Muscle of leg (tissue), 11 donors: ENCODE results near the gene PPIE. TPM values are rescaled to one million over a fixed set of nuclear protein-coding genes. Genes with fewer than 3 reads are reported as not detected.
A peak's percentile ranks its signal among the peaks of the same experiment; 100 is the strongest.
"Not testable (repeated sequence)": the region's sequence is repeated elsewhere in the genome, so short reads cannot be mapped to it uniquely, and the experiment has no call there.

Experiments
- DNase-seq: peaks from one replicate; pipeline ENCODE4 v3.0.0; 2013
- H3K27ac ChIP-seq: one replicate; pipeline ENCODE4 v1.5.1; 2013; ENCODE audit warnings: mild to moderate bottlenecking, low read length, control low read depth
- H3K27me3 ChIP-seq: one replicate; pipeline ENCODE4 v1.6.1; 2013; ENCODE audit warnings: low read length; ENCODE audit not compliant: control insufficient read depth, insufficient read depth
- H3K36me3 ChIP-seq: one replicate; pipeline ENCODE4 v1.6.1; 2013; ENCODE audit warnings: low read length; ENCODE audit not compliant: control insufficient read depth, insufficient read depth
- H3K4me1 ChIP-seq: one replicate; pipeline ENCODE4 v1.6.1; 2013; ENCODE audit warnings: low read length; ENCODE audit not compliant: control insufficient read depth, insufficient read depth
- H3K4me3 ChIP-seq: one replicate; pipeline ENCODE4 v1.5.1; 2013; ENCODE audit warnings: low read length, control low read depth
- H3K9me3 ChIP-seq: replicated peaks from 2 replicates; pipeline ENCODE4 v1.6.1; 2013; ENCODE audit warnings: low read depth, low read length; ENCODE audit not compliant: control insufficient read depth
- WGBS: methylation state at CpG from one replicate; pipeline ENCODE4 v1.1.5; 2013; ENCODE audit warnings: missing lambda C conversion rate; ENCODE audit not compliant: insufficient coverage; 5-methylcytosine and 5-hydroxymethylcytosine counted together
- polyA plus RNA-seq, 8 donors: library from polyadenylated mRNA; unstranded; fragments of 120-200 nt; gene quantifications; one replicate each; pipeline versions ENCODE4 v1.2.1 to v1.2.3, GENCODE V29; 2013; ENCODE audit warnings: inconsistent platforms in 1 of 8, low replicate concordance in 1 of 8; ENCODE audit not compliant: insufficient read length in 8 of 8, insufficient read depth in 1 of 8
- total RNA-seq: library from RNA; stranded (reverse); fragments of 120-200 nt; gene quantifications from one replicate; pipeline ENCODE4 v1.2.4, GENCODE V29; 2013

PPIE gene
- total and polyA plus RNA-seq, 9 donors: 35.3 to 48.6 (median 43.1) TPM

- H3K4me3 ChIP-seq, H3K4me1 ChIP-seq, H3K36me3 ChIP-seq, H3K9me3 ChIP-seq, DNase-seq, H3K27ac ChIP-seq: not testable (repeated sequence)
- H3K27me3 ChIP-seq: peaks cover 30% of the 10 kb centered on the region
- WGBS: 86% methylated on average over 6 of the region's 12 CpGs
These were observed 47.8 kb downstream of the PPIE start for GRCh38 chr1:39786303-39787107.

- WGBS: no CpG with 5 or more reads among the region's 5 CpGs
- not testable (repeated sequence) for H3K27ac ChIP-seq, DNase-seq, H3K36me3 ChIP-seq, H3K4me1 ChIP-seq, H3K9me3 ChIP-seq, H3K4me3 ChIP-seq
- peaks cover 31% of the 10 kb centered on the region for H3K27me3 ChIP-seq
These were observed 48.4 kb downstream of the PPIE start for GRCh38 chr1:39787108-39787375.

- no peak for DNase-seq
- Histone ChIP-seq H3K9me3 (no peaks in the 10 kb centered on the region), H3K4me1 (peaks cover 8% of the 10 kb centered on the region), H3K36me3 (no peaks in the 10 kb centered on the region), H3K27me3 (peaks cover 31% of the 10 kb centered on the region), H3K27ac (no peak overlapping the region), H3K4me3 (no peak overlapping the region)
- 61% methylated on average over 6 of the region's 11 CpGs for WGBS
These were observed 48.8 kb downstream of the PPIE start for GRCh38 chr1:39787468-39787867.

- not testable (repeated sequence) for H3K36me3 ChIP-seq, H3K4me3 ChIP-seq, DNase-seq, H3K9me3 ChIP-seq, H3K27ac ChIP-seq, H3K4me1 ChIP-seq
- H3K27me3 ChIP-seq: peaks cover 32% of the 10 kb centered on the region
- WGBS: 3% methylated on average over 50 of the region's 55 CpGs
These were observed 49.3 kb downstream of the PPIE start for GRCh38 chr1:39787964-39788363.

GRCh38 chr1:39788426-39788757, 49.7 kb downstream of the PPIE start:
- Histone ChIP-seq H3K4me1 (peaks cover 8% of the 10 kb centered on the region), H3K27me3 (peaks cover 35% of the 10 kb centered on the region), H3K27ac (no peak overlapping the region), H3K4me3 (peak overlapping the region; percentile 5), H3K9me3 (no peaks in the 10 kb centered on the region), H3K36me3 (no peaks in the 10 kb centered on the region)
- WGBS: 0% methylated on average over 48 of the region's 51 CpGs
- no peak for DNase-seq

GRCh38 chr1:39788758-39789570, 50.3 kb downstream of the PPIE start, which contains the start of gene BMP8B:
BMP8B (minus strand) TSS chr1:39788865; CDS start chr1:39788485, 380 bp downstream.
- no peaks in the 10 kb centered on the region for H3K9me3 ChIP-seq
- H3K27ac ChIP-seq: no peak within 1 kb of the TSS
- no peaks in the 10 kb centered on the region for H3K36me3 ChIP-seq
- H3K4me1 ChIP-seq: peaks cover 8% of the 10 kb centered on the region
- WGBS: under 1% methylated on average over 76 of the region's 91 CpGs
- H3K27me3 ChIP-seq: peaks cover 38% of the 10 kb centered on the region
- DNase-seq: peak; percentile 47
- peak within 1 kb of the TSS; percentile 8 for H3K4me3 ChIP-seq

- peaks cover 38% of the 10 kb centered on the region for H3K27me3 ChIP-seq
- WGBS: 35% methylated on average over 12 of the region's 15 CpGs
These were observed 51.0 kb downstream of the PPIE start for GRCh38 chr1:39789571-39790110.

GRCh38 chr1:39791838-39792237, 53.2 kb downstream of the PPIE start:
- peaks cover 37% of the 10 kb centered on the region for H3K27me3 ChIP-seq
- WGBS: no CpG with 5 or more reads among the region's 2 CpGs

More at GRCh38 chr1:39789571-39790110, 51.0 kb downstream of the PPIE start:
- DNase-seq: no peak
- no peaks in the 10 kb centered on the region for H3K36me3 ChIP-seq
- peak overlapping the region; percentile 8 for H3K4me3 ChIP-seq
- no peak overlapping the region for H3K27ac ChIP-seq
- no peaks in the 10 kb centered on the region for H3K9me3 ChIP-seq
- H3K4me1 ChIP-seq: peaks cover 8% of the 10 kb centered on the region

GRCh38 chr1:39795651-39796050, 57.0 kb downstream of the PPIE start:
- Histone ChIP-seq H3K4me1 (peaks cover 5% of the 10 kb centered on the region), H3K27ac (no peak overlapping the region), H3K4me3 (no peak overlapping the region), H3K9me3 (no peaks in the 10 kb centered on the region), H3K36me3 (no peaks in the 10 kb centered on the region), H3K27me3 (peaks cover 17% of the 10 kb centered on the region)
- no peak for DNase-seq
- 14% methylated on average over 1 of the region's 1 CpG for WGBS

More at GRCh38 chr1:39791838-39792237, 53.2 kb downstream of the PPIE start:
- peaks cover 4% of the 10 kb centered on the region for H3K4me1 ChIP-seq
- H3K27ac ChIP-seq: no peak overlapping the region
- no peak for DNase-seq
- H3K9me3 ChIP-seq: no peaks in the 10 kb centered on the region
- H3K36me3 ChIP-seq: no peaks in the 10 kb centered on the region
- H3K4me3 ChIP-seq: no peak overlapping the region
